ENCODE measurements around the gene SH3PXD2A.
"Not testable (repeated sequence)": the region's sequence is repeated elsewhere in the genome, so short reads cannot be mapped to it uniquely, and the experiment has no call there.

The SH3PXD2A gene

GRCh38 chr10:103637927-103638557, 217.3 kb downstream of the SH3PXD2A start:
- H3K4me1 ChIP-seq, result no peaks in the 10 kb centered on the region
- no peak for DNase-seq (ENCODE audit: low spot score in 2 of 2)
- no peaks in the 10 kb centered on the region for H3K9me3 ChIP-seq
- in situ Hi-C loops (cut with MboI; ENCODE audit: low sequenced_read_pairs), result no loop called here
- H3K4me3 ChIP-seq, result no peak overlapping the region
- H3K36me3 ChIP-seq (replicated peaks), result no peaks in the 10 kb centered on the region
- H3K27me3 ChIP-seq (ENCODE audit: low read depth), result no peaks in the 10 kb centered on the region

- no peaks in the 10 kb centered on the region for H3K27me3 ChIP-seq (ENCODE audit: low read depth)
- in situ Hi-C loops (cut with MboI; ENCODE audit: low sequenced_read_pairs), result no loop called here
- no peak for DNase-seq (ENCODE audit: low spot score in 2 of 2)
- no peaks in the 10 kb centered on the region for H3K9me3 ChIP-seq
- no peak overlapping the region for H3K4me3 ChIP-seq
- H3K36me3 ChIP-seq (replicated peaks), result no peaks in the 10 kb centered on the region
- H3K4me1 ChIP-seq, result no peaks in the 10 kb centered on the region
Observed at GRCh38 chr10:103637011-103637410, 218.4 kb downstream of the SH3PXD2A start.

GRCh38 chr10:103636492-103636891, 218.9 kb downstream of the SH3PXD2A start:
- no peaks in the 10 kb centered on the region for H3K36me3 ChIP-seq (replicated peaks)

GRCh38 chr10:103635580-103635979, 219.8 kb downstream of the SH3PXD2A start:
- Histone ChIP-seq H3K4me1 (no peaks in the 10 kb centered on the region), H3K27me3 (ENCODE audit: low read depth) (no peaks in the 10 kb centered on the region), H3K36me3 (replicated peaks) (no peaks in the 10 kb centered on the region), H3K4me3 (no peak overlapping the region), H3K9me3 (no peaks in the 10 kb centered on the region)
- in situ Hi-C loops (cut with MboI; ENCODE audit: low sequenced_read_pairs), result no loop called here
- no peak for DNase-seq (ENCODE audit: low spot score in 2 of 2)

More at GRCh38 chr10:103636492-103636891, 218.9 kb downstream of the SH3PXD2A start:
- no peak for DNase-seq (ENCODE audit: low spot score in 2 of 2)
- H3K27me3 ChIP-seq (ENCODE audit: low read depth), result no peaks in the 10 kb centered on the region
- H3K9me3 ChIP-seq, result no peaks in the 10 kb centered on the region
- H3K4me1 ChIP-seq, result no peaks in the 10 kb centered on the region
- no peak overlapping the region for H3K4me3 ChIP-seq
- in situ Hi-C loops (cut with MboI; ENCODE audit: low sequenced_read_pairs), result no loop called here

GRCh38 chr10:103633846-103634245, 221.5 kb downstream of the SH3PXD2A start:
- no peaks in the 10 kb centered on the region for H3K9me3 ChIP-seq
- no peaks in the 10 kb centered on the region for H3K36me3 ChIP-seq (replicated peaks)
- H3K27me3 ChIP-seq (ENCODE audit: low read depth), result no peaks in the 10 kb centered on the region
- no peak for DNase-seq (ENCODE audit: low spot score in 2 of 2)
- H3K4me3 ChIP-seq, result no peak overlapping the region
- in situ Hi-C loops (cut with MboI; ENCODE audit: low sequenced_read_pairs), result no loop called here
- no peaks in the 10 kb centered on the region for H3K4me1 ChIP-seq

- in situ Hi-C loops (cut with MboI; ENCODE audit: low sequenced_read_pairs); H3K4me3 ChIP-seq; H3K36me3 ChIP-seq (replicated peaks); H3K4me1 ChIP-seq; H3K27me3 ChIP-seq (ENCODE audit: low read depth); DNase-seq (ENCODE audit: low spot score in 2 of 2); H3K9me3 ChIP-seq: not testable (repeated sequence)
Observed at GRCh38 chr10:103632871-103633270, 222.5 kb downstream of the SH3PXD2A start.

- H3K27me3 ChIP-seq (ENCODE audit: low read depth), result no peaks in the 10 kb centered on the region
- H3K4me1 ChIP-seq, result no peaks in the 10 kb centered on the region
- no peak overlapping the region for H3K4me3 ChIP-seq
- H3K9me3 ChIP-seq, result no peaks in the 10 kb centered on the region
- no peaks in the 10 kb centered on the region for H3K36me3 ChIP-seq (replicated peaks)
- in situ Hi-C loops (cut with MboI; ENCODE audit: low sequenced_read_pairs), result no loop called here
- DNase-seq (ENCODE audit: low spot score in 2 of 2), result no peak
Observed at GRCh38 chr10:103632247-103632642, 223.1 kb downstream of the SH3PXD2A start.

- Histone ChIP-seq H3K4me3 (no peak overlapping the region), H3K27me3 (ENCODE audit: low read depth) (no peaks in the 10 kb centered on the region), H3K9me3 (no peaks in the 10 kb centered on the region), H3K4me1 (no peaks in the 10 kb centered on the region), H3K36me3 (replicated peaks) (no peaks in the 10 kb centered on the region)
- no peak for DNase-seq (ENCODE audit: low spot score in 2 of 2)
- in situ Hi-C loops (cut with MboI; ENCODE audit: low sequenced_read_pairs), result no loop called here
Observed at GRCh38 chr10:103630156-103630555, 225.2 kb downstream of the SH3PXD2A start.

- H3K4me1 ChIP-seq, result no peaks in the 10 kb centered on the region
- in situ Hi-C loops (cut with MboI; ENCODE audit: low sequenced_read_pairs), result no loop called here
- H3K36me3 ChIP-seq (replicated peaks), result no peaks in the 10 kb centered on the region
- no peak overlapping the region for H3K4me3 ChIP-seq
- H3K27me3 ChIP-seq (ENCODE audit: low read depth), result no peaks in the 10 kb centered on the region
- no peaks in the 10 kb centered on the region for H3K9me3 ChIP-seq
- DNase-seq (ENCODE audit: low spot score in 2 of 2), result no peak
Observed at GRCh38 chr10:103629581-103629980, 225.8 kb downstream of the SH3PXD2A start.

- no peaks in the 10 kb centered on the region for H3K36me3 ChIP-seq (replicated peaks)
- no peaks in the 10 kb centered on the region for H3K4me1 ChIP-seq
- DNase-seq (ENCODE audit: low spot score in 2 of 2), result no peak
- H3K4me3 ChIP-seq, result no peak overlapping the region
- in situ Hi-C loops (cut with MboI; ENCODE audit: low sequenced_read_pairs), result no loop called here
- H3K27me3 ChIP-seq (ENCODE audit: low read depth), result no peaks in the 10 kb centered on the region
- no peaks in the 10 kb centered on the region for H3K9me3 ChIP-seq
Observed at GRCh38 chr10:103627893-103628292, 227.5 kb downstream of the SH3PXD2A start.

GRCh38 chr10:103627111-103627892, 228.1 kb downstream of the SH3PXD2A start:
- no peak for DNase-seq (ENCODE audit: low spot score in 2 of 2)
- in situ Hi-C loops (cut with MboI; ENCODE audit: low sequenced_read_pairs), result no loop called here
- H3K9me3 ChIP-seq, result no peaks in the 10 kb centered on the region
- H3K4me3 ChIP-seq, result no peak overlapping the region
- H3K4me1 ChIP-seq, result no peaks in the 10 kb centered on the region
- H3K27me3 ChIP-seq (ENCODE audit: low read depth), result no peaks in the 10 kb centered on the region
- H3K36me3 ChIP-seq (replicated peaks), result no peaks in the 10 kb centered on the region

GRCh38 chr10:103626178-103626577, 229.2 kb downstream of the SH3PXD2A start:
- Histone ChIP-seq H3K4me1 (no peaks in the 10 kb centered on the region), H3K36me3 (replicated peaks) (no peaks in the 10 kb centered on the region), H3K27me3 (ENCODE audit: low read depth) (no peaks in the 10 kb centered on the region), H3K9me3 (no peaks in the 10 kb centered on the region), H3K4me3 (no peak overlapping the region)
- no peak for DNase-seq (ENCODE audit: low spot score in 2 of 2)
- in situ Hi-C loops (cut with MboI; ENCODE audit: low sequenced_read_pairs), result no loop called here

- H3K27me3 ChIP-seq (ENCODE audit: low read depth), result no peaks in the 10 kb centered on the region
Observed at GRCh38 chr10:103622935-103623574, 232.3 kb downstream of the SH3PXD2A start.

GRCh38 chr10:103622286-103622685, 233.1 kb downstream of the SH3PXD2A start:
- Histone ChIP-seq H3K36me3 (replicated peaks) (no peaks in the 10 kb centered on the region), H3K27me3 (ENCODE audit: low read depth) (no peaks in the 10 kb centered on the region), H3K4me3 (no peak overlapping the region), H3K4me1 (no peaks in the 10 kb centered on the region), H3K9me3 (no peaks in the 10 kb centered on the region)
- no peak for DNase-seq (ENCODE audit: low spot score in 2 of 2)
- in situ Hi-C loops (cut with MboI; ENCODE audit: low sequenced_read_pairs), result no loop called here

More at GRCh38 chr10:103622935-103623574, 232.3 kb downstream of the SH3PXD2A start:
- Histone ChIP-seq H3K4me1 (no peaks in the 10 kb centered on the region), H3K4me3 (no peak overlapping the region), H3K36me3 (replicated peaks) (no peaks in the 10 kb centered on the region), H3K9me3 (no peaks in the 10 kb centered on the region)
- in situ Hi-C loops (cut with MboI; ENCODE audit: low sequenced_read_pairs), result no loop called here
- no peak for DNase-seq (ENCODE audit: low spot score in 2 of 2)

Data from HAP-1 (cell line).